ENCODE measurements around the gene SLC8A1.

- TF ChIP-seq CTCF (conservative IDR thresholded peaks at IDR 0.05; ENCODE audit: low read depth, low read length) (no peak), EZH2 (IDR thresholded peaks at IDR 0.05; ENCODE audit: borderline replicate concordance, low read depth, low read length, poor library complexity, severe bottlenecking) (no peak)
These were observed 88.7 kb downstream of the SLC8A1 start for GRCh38 chr2:40363231-40363630.
